ENCODE measurements around the gene RAP1GAP2. TPM values are rescaled to one million over a fixed set of nuclear protein-coding genes. Genes with fewer than 3 reads are reported as not detected.
"Not testable (repeated sequence)": the region's sequence is repeated elsewhere in the genome, so short reads cannot be mapped to it uniquely, and the experiment has no call there.

RAP1GAP2 gene
- total and polyA plus RNA-seq, 5 donors: 29.7 to 62.1 (median 43.7) TPM

DNA sequence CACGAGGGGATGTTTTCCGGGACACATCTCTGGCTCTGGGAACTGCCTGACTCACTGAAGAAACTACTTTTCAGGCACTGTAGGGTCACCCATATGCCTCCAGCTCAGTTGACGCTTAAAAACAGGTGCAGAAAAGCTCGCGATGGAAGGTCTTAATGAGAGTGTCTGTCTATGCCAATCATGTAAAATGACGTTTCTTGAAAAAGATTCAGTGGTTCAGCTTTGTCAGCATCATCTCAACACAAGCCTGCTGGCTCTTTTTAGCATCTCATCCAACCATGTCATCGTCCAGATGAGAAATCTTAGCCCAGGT, 239.7 kb downstream of the RAP1GAP2 start:
- Histone ChIP-seq H3K4me1 (ENCODE audit: control insufficient read depth, insufficient read depth, low read length) (no peaks in the 10 kb centered on the region), H3K27ac (ENCODE audit: low read length) (no peak overlapping the region), H3K9me3 (ENCODE audit: control insufficient read depth, low read length) (no peaks in the 10 kb centered on the region), H3K27me3 (ENCODE audit: control insufficient read depth, insufficient read depth) (no peaks in the 10 kb centered on the region), H3K4me3 (ENCODE audit: low read length) (no peak overlapping the region)
- WGBS: 90% methylated on average over 7 of the region's 7 CpGs
- ATAC-seq (no peak), DNase-seq (no peak)
- intact Hi-C loops (cut with DNase I): no loop called here

DNA sequence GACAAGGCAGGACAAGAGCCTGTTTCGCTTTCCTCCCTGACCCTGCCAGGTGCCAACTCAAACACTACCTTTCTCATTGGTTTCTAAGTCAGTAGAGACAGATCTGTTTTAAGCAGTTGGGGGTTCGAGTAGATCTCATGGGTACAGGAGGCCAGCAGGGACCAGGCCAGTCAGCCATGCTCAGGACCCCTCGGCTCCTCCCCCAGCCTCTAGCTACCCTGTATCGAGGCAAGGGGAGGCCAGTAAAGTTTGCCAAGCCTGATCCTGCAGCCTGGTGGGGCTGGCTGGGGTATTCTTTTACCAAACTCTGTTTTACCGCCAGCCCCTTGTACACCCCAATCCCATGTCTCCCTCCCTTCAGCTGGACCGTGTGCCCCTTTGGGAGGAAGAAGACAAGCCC, 240.6 kb downstream of the RAP1GAP2 start:
- WGBS: 84% methylated on average over 6 of the region's 6 CpGs
- peak in 1 of 3 donors; percentile 9 for DNase-seq
- H3K27me3 ChIP-seq (ENCODE audit: control insufficient read depth, insufficient read depth): no peaks in the 10 kb centered on the region
- no peak overlapping the region for H3K27ac ChIP-seq (ENCODE audit: low read length)
- intact Hi-C loops (cut with DNase I): no loop called here
- no peak for ATAC-seq
- H3K4me1 ChIP-seq (ENCODE audit: control insufficient read depth, insufficient read depth, low read length): no peaks in the 10 kb centered on the region
- no peaks in the 10 kb centered on the region for H3K9me3 ChIP-seq (ENCODE audit: control insufficient read depth, low read length)
- H3K4me3 ChIP-seq (ENCODE audit: low read length): no peak overlapping the region

DNA sequence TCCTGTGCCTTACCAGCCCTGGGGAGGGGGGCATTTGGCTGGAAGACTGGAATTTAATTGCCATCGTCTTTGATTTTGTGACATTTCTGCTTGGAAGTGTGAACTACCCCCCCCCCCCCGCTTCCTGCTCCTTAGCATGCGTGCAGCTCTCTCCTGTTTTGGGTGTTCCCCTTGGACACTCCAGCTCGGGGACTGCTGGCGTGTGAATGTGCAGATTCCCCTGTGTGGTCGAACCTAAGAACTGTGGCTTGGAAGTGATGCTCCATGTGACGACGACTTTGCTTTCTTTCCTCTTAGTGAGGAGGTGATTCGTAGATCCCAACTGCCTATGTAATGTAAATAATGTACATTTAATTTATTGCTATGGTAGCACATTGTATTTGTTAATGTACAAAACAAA, 241.0 kb downstream of the RAP1GAP2 start:
- intact Hi-C loops (cut with DNase I): no loop called here
- no peaks in the 10 kb centered on the region for H3K27me3 ChIP-seq (ENCODE audit: control insufficient read depth, insufficient read depth)
- peak in 1 of 3 donors; percentile 29 for DNase-seq
- no peaks in the 10 kb centered on the region for H3K4me1 ChIP-seq (ENCODE audit: control insufficient read depth, insufficient read depth, low read length)
- H3K9me3 ChIP-seq (ENCODE audit: control insufficient read depth, low read length): no peaks in the 10 kb centered on the region
- ATAC-seq: no peak
- 64% methylated on average over 9 of the region's 9 CpGs for WGBS
- no peak overlapping the region for H3K27ac ChIP-seq (ENCODE audit: low read length)
- H3K4me3 ChIP-seq (ENCODE audit: low read length): no peak overlapping the region

DNA sequence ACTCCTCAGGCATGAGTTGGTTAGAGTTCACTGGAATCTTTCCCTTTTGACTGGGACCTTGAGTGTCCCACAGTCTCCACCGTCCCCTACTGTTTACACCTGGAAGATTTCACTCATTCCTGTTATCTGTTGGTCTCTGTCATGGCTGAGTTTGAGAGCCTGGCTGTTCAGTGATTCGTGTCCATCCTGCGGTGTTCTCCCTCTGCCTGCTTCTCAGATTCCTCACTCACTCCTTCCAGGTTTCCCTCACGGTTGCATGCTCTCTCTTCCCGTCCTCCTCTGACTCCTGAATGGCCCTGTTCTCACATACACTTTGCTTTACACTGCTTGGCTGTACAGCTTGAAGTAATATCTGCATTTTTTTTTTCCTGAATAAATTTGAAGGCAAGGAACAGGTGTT, 242.7 kb downstream of the RAP1GAP2 start:
- intact Hi-C loops (cut with DNase I): no loop called here
- no peak for ATAC-seq

DNA sequence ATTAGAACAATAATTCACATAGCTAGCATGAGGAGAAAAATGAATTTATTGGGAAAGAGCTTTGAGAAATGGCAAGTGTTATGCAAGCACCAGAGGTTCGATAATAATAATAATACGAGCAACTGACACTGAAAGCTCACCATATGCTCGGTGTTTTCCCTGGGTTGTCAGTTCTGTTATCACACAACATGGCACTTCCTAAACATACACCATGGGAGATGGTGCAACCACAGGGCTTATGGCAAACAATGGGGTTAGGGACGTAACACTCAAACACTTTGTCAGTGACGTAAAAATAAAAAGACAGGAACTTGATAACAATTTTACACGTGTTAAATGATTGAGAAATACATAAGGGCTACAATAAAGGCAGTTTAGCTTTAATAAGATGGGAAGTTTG, 243.5 kb downstream of the RAP1GAP2 start:
- no peaks in the 10 kb centered on the region for H3K4me1 ChIP-seq (ENCODE audit: control insufficient read depth, insufficient read depth, low read length)
- no peak overlapping the region for H3K27ac ChIP-seq (ENCODE audit: low read length)
- no peak for ATAC-seq
- 40% methylated on average over 6 of the region's 6 CpGs for WGBS
- DNase-seq: no peak
- H3K27me3 ChIP-seq (ENCODE audit: control insufficient read depth, insufficient read depth): no peaks in the 10 kb centered on the region
- no peak overlapping the region for H3K4me3 ChIP-seq (ENCODE audit: low read length)
- intact Hi-C loops (cut with DNase I): loop anchor here in 1 of 4 donors (10.0 kb wide), 1 partner anchor 605 kb away; no protein-coding TSS in a partner anchor
- no peaks in the 10 kb centered on the region for H3K9me3 ChIP-seq (ENCODE audit: control insufficient read depth, low read length)

More for the DNA sequence above, 242.7 kb downstream of the RAP1GAP2 start:
- Histone ChIP-seq H3K4me1 (ENCODE audit: control insufficient read depth, insufficient read depth, low read length) (no peaks in the 10 kb centered on the region), H3K4me3 (ENCODE audit: low read length) (no peak overlapping the region), H3K27me3 (ENCODE audit: control insufficient read depth, insufficient read depth) (no peaks in the 10 kb centered on the region), H3K9me3 (ENCODE audit: control insufficient read depth, low read length) (no peaks in the 10 kb centered on the region), H3K27ac (ENCODE audit: low read length) (no peak overlapping the region)
- DNase-seq: no peak
- WGBS: 47% methylated on average over 5 of the region's 5 CpGs

DNA sequence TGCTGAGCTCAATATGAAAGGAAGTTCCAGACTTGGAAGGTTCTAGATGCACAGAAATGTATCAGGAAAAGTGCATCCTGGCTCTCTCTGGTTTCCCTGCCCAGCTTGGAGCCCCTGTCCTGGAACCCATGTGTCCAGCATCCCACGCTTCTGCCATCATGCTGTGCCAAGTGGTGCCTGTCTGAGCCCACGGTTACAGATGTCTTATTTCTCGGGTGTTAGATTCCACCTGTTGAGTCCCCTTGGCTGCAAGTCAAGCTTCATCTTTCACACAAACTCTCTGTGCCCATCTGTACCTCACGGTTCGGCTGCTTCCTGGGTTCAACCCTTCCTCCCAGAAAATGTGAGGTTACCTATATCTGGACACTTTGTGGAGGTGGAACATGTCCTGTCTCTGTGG, 244.6 kb downstream of the RAP1GAP2 start:
- H3K9me3 ChIP-seq (ENCODE audit: control insufficient read depth, low read length): no peaks in the 10 kb centered on the region
- intact Hi-C loops (cut with DNase I): loop anchor here in 1 of 4 donors (10.0 kb wide), 1 partner anchor 604 kb away; no protein-coding TSS in a partner anchor
- WGBS: 59% methylated on average over 5 of the region's 5 CpGs
- no peaks in the 10 kb centered on the region for H3K4me1 ChIP-seq (ENCODE audit: control insufficient read depth, insufficient read depth, low read length)
- no peak overlapping the region for H3K4me3 ChIP-seq (ENCODE audit: low read length)
- ATAC-seq (no peak), DNase-seq (no peak)
- no peak overlapping the region for H3K27ac ChIP-seq (ENCODE audit: low read length)
- H3K27me3 ChIP-seq (ENCODE audit: control insufficient read depth, insufficient read depth): no peaks in the 10 kb centered on the region

DNA sequence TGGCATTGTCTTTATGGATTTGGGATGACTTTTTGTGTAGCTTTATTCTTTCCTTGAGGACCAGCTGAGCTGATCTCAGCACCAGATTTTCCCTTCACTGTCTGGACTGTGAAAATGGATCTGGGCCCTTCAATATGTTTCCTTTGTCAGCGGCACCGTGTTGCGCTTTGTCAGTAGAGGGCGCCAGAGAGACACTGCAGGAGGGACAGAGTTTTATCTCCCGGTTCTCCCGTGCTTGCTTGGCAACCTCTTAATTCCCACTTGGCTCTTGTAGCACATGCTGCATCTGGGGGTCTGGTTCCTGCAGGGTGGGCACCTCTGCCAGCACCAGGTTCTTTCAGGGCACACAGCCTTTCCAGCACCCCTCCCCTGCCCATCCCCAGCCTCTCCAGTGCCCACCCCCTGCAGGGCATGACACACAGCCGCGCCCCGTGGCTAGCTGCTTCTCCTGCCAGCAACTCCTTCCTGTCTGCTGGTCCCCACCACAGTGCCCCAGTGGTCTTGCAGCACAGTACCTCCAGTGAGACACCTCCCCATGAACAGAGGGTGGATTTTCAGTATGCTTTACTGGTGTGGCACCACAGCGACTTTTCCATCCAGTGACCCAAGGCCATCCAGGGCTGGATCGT, 247.6 kb downstream of the RAP1GAP2 start:
- intact Hi-C loops (cut with DNase I): loop anchor here in 1 of 4 donors (10.0 kb wide), 1 partner anchor 601 kb away; no protein-coding TSS in a partner anchor
- H3K27ac ChIP-seq (ENCODE audit: low read length): no peak overlapping the region
- DNase-seq (no peak), ATAC-seq (no peak)
- WGBS: 64% methylated on average over 11 of the region's 11 CpGs
- H3K27me3 ChIP-seq (ENCODE audit: control insufficient read depth, insufficient read depth): no peaks in the 10 kb centered on the region
- H3K4me3 ChIP-seq (ENCODE audit: low read length): no peak overlapping the region
- no peaks in the 10 kb centered on the region for H3K4me1 ChIP-seq (ENCODE audit: control insufficient read depth, insufficient read depth, low read length)
- H3K9me3 ChIP-seq (ENCODE audit: control insufficient read depth, low read length): no peaks in the 10 kb centered on the region

DNA sequence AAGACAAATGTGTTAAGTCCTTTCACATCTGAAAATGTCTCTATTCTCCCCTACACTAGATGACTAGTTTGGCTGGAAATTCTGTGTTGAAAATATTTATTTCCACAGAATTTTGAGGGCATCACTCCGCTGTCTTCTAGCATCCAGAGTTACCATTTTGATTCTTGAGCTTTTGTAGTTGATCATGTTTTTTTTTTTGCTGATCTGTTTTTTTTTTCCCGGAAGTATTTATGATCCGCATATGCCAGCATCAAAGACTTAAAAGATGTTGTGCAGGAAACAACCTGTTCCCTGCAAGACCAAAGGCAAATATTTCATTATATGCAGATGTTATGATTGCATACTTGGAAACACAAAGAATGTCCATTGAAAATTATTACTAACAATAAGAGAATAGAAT, 250.5 kb downstream of the RAP1GAP2 start:
- Histone ChIP-seq H3K4me3 (ENCODE audit: low read length) (no peak overlapping the region), H3K4me1 (ENCODE audit: control insufficient read depth, insufficient read depth, low read length) (no peaks in the 10 kb centered on the region), H3K9me3 (ENCODE audit: control insufficient read depth, low read length) (no peaks in the 10 kb centered on the region), H3K27ac (ENCODE audit: low read length) (no peak overlapping the region), H3K27me3 (ENCODE audit: control insufficient read depth, insufficient read depth) (no peaks in the 10 kb centered on the region)
- ATAC-seq (no peak), DNase-seq (no peak)
- intact Hi-C loops (cut with DNase I): loop anchor here in 1 of 4 donors (10.0 kb wide), 1 partner anchor 598 kb away; no protein-coding TSS in a partner anchor
- 76% methylated on average over 3 of the region's 3 CpGs for WGBS

DNA sequence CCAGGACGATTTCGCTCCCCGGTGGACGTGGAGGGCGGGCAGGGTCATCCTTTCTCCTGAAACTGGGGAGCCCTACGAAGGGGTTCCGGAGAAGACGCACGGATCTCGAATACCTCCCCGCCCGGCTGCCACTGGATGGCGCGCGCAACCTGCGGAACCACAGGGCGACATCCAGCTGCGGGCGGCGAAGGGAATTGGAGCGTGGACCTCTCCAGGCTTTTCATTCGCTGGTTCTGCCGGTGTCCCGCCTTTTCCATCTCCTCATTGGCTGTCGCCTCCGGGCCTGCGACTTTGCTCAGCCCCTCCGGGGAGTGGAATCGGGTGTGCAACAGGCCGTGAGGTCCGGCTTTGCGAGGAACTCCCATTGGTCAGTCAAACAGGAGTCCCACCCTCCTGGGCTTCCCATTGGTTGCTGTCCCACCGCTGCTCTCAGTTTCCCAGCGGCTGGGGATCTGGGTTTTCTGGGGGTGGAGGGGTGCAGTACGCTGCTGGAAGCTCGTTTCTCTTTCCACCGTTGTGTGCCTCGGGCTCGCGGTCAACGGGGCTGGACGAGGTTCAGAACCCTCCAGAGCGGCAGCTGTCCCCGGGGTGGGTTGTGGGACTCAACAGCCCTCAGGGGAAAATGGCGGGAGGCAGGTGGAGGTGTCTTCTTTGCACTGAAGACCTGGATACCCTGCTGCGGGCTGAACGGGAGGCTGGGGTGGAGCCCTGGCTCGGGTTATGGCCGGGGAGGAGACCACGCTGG, 252.7 kb downstream of the RAP1GAP2 start:
- DNase-seq (peak; percentile 95 to 98 (median 98)), ATAC-seq (peak; percentile 100)
- peak overlapping the region; percentile 65 for H3K27ac ChIP-seq (ENCODE audit: low read length)
- intact Hi-C loops (cut with DNase I): loop anchor here in 1 of 4 donors (10.0 kb wide), 1 partner anchor 596 kb away; no protein-coding TSS in a partner anchor
- H3K27me3 ChIP-seq (ENCODE audit: control insufficient read depth, insufficient read depth): no peaks in the 10 kb centered on the region
- no peaks in the 10 kb centered on the region for H3K4me1 ChIP-seq (ENCODE audit: control insufficient read depth, insufficient read depth, low read length)
- H3K4me3 ChIP-seq (ENCODE audit: low read length): peak overlapping the region; percentile 66
- no peaks in the 10 kb centered on the region for H3K9me3 ChIP-seq (ENCODE audit: control insufficient read depth, low read length)
- WGBS: 1% methylated on average over 50 of the region's 50 CpGs

DNA sequence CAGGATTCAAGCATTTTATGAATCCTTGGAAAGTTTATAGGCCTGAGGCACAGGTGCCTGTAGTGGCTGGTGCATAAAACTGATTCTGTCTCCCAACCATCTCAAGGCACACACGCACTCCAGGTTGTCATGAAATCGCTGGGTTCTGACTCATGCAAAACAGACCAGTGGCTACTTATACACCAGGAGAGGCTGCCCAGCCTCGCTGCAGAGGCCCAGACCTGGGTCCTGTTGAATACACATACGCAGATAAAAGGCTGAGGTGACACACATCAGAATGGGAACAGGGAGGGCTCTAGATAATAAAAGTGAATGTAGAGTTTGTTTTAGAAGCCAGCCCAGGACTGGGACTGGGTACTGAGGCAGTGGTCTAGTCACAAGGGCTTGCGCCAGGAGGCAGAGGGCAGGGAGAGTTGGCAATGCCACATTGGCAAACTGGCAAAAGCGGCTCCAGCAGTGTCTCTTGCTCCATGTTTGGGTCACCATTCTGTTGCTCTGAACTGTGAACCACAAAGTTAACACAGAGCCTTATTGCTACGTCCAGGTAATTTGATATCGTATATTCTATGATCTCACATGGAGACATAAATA, 253.6 kb downstream of the RAP1GAP2 start:
- intact Hi-C loops (cut with DNase I): loop anchor here in 1 of 4 donors (10.0 kb wide), 1 partner anchor 595 kb away; no protein-coding TSS in a partner anchor
- DNase-seq (no peak), ATAC-seq (no peak)
- H3K4me3 ChIP-seq (ENCODE audit: low read length): no peak overlapping the region
- 89% methylated on average over 8 of the region's 8 CpGs for WGBS
- no peaks in the 10 kb centered on the region for H3K4me1 ChIP-seq (ENCODE audit: control insufficient read depth, insufficient read depth, low read length)
- no peaks in the 10 kb centered on the region for H3K27me3 ChIP-seq (ENCODE audit: control insufficient read depth, insufficient read depth)
- no peaks in the 10 kb centered on the region for H3K9me3 ChIP-seq (ENCODE audit: control insufficient read depth, low read length)
- no peak overlapping the region for H3K27ac ChIP-seq (ENCODE audit: low read length)

DNA sequence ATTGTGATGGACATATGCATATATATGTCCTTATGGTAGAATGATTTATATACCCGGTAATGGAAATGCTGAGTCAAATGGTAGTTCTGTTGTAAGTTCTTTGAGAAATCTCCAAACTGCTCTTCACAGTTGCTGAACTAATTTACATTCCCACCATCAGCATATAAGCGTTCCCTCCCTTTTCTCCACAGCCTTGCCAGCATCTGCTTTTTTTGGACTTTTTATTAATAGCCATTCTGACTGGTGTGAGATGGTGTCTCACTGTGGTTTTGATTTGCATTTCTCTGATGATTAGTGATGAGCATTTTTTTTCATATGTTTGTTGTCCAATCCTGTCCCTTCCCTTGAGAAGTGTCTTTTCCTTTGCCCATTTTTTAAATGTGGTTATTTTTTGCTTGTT, 258.6 kb downstream of the RAP1GAP2 start:
- intact Hi-C loops (cut with DNase I); DNase-seq; H3K27me3 ChIP-seq (ENCODE audit: control insufficient read depth, insufficient read depth); H3K4me3 ChIP-seq (ENCODE audit: low read length); H3K27ac ChIP-seq (ENCODE audit: low read length); ATAC-seq; H3K4me1 ChIP-seq (ENCODE audit: control insufficient read depth, insufficient read depth, low read length); H3K9me3 ChIP-seq (ENCODE audit: control insufficient read depth, low read length): not testable (repeated sequence)
- 97% methylated on average over 1 of the region's 2 CpGs for WGBS
